ENCODE measurements around the gene RAD51AP1. TPM values are rescaled to one million over a fixed set of nuclear protein-coding genes. Genes with fewer than 3 reads are reported as not detected.

RAD51AP1 gene
- total RNA-seq, 2 donors from 2014 or later: 58.3 to 77.8 TPM

DNA sequence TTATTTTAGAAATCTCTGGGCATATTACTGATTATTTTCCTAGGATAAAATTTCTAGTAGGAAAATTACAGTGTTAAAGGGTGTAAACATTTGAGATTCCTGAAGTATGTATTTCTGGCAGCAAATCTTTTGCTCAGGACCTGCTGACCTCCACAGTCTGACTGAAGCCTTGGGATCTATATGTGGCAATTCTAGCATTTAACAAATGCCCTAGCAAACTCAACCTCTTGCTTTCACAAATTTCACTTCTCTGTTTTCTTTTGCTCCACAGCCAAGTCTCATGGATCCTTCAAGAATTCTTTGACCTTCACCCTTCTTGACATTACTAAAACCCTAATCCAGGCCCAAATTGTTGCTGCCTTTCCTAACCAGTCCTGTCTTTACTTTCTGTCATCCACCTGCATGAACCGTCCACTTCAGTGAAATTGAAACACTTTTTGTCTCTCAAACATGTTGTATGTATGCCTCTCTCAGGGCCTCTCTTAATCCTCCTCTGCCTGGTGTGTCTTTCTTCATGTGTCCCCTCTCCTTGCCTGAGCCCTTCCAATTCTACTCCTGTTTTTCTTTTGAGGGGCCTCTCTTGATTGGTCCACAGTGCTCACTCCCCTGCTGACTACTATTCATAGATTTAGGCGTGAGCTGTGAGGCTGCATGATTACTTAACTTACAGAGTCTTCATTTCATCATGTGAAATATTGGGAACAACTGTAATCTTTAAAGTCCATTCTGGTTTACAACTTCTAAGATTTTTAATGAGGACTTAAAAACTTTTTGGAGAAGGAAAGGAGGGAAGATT, 18.2 kb downstream of the RAD51AP1 start:
- Mint-ChIP-seq H3K4me1 (peaks cover 3% of the 10 kb centered on the region), H3K9me3 (no peaks in the 10 kb centered on the region), H3K27me3 (ENCODE audit: insufficient read depth) (peaks cover 3% of the 10 kb centered on the region), H3K27ac (no peak overlapping the region), H3K36me3 (ENCODE audit: low read depth) (peaks cover 17% of the 10 kb centered on the region), H3K4me3 (no peak overlapping the region)
- DNase-seq: no peak
- no peak for TF ChIP-seq CTCF (conservative IDR thresholded peaks at IDR 0.05)
- H3K4me3 ChIP-seq (ENCODE audit: low read length): no peak overlapping the region
- H3K4me1 ChIP-seq (ENCODE audit: control insufficient read depth, insufficient read depth, low read length): no peaks in the 10 kb centered on the region
- no peaks in the 10 kb centered on the region for H3K9me3 ChIP-seq (ENCODE audit: control insufficient read depth, low read length)
- H3K36me3 ChIP-seq (ENCODE audit: control insufficient read depth, insufficient read depth, low read length): peaks cover 57% of the 10 kb centered on the region
- WGBS, 2 experiments (ENCODE audit: insufficient coverage in 1 of 2, insufficient read length in 1 of 2): 88 to 91% methylated on average over 1 to 2 of the region's 2 CpGs
- no peak overlapping the region for H3K27ac ChIP-seq (ENCODE audit: low read depth, low read length)
- no peaks in the 10 kb centered on the region for H3K27me3 ChIP-seq (ENCODE audit: control insufficient read depth, insufficient read depth, low read length, poor library complexity, severe bottlenecking)
- H3K9ac ChIP-seq (ENCODE audit: extremely low read depth, low read length, poor library complexity, severe bottlenecking): no peak overlapping the region

GRCh38 chr12:4557586-4557985, 18.9 kb downstream of the RAD51AP1 start:
- H3K4me3 Mint-ChIP-seq: no peak overlapping the region
- WGBS, 2 experiments (ENCODE audit: insufficient coverage in 1 of 2, insufficient read length in 1 of 2): 93 to 94% methylated on average over 2 to 5 of the region's 5 CpGs
- H3K4me3 ChIP-seq (ENCODE audit: low read length): no peak overlapping the region
- no peaks in the 10 kb centered on the region for H3K9me3 ChIP-seq (ENCODE audit: control insufficient read depth, low read length)
- peaks cover 5% of the 10 kb centered on the region for H3K27me3 ChIP-seq (ENCODE audit: control insufficient read depth, insufficient read depth, low read length, poor library complexity, severe bottlenecking)
- H3K27ac Mint-ChIP-seq: no peak overlapping the region
- peaks cover 9% of the 10 kb centered on the region for H3K27me3 Mint-ChIP-seq (ENCODE audit: insufficient read depth)
- H3K36me3 ChIP-seq (ENCODE audit: control insufficient read depth, insufficient read depth, low read length): peaks cover 52% of the 10 kb centered on the region
- H3K4me1 ChIP-seq (ENCODE audit: control insufficient read depth, insufficient read depth, low read length): no peaks in the 10 kb centered on the region
- no peak overlapping the region for H3K9ac ChIP-seq (ENCODE audit: extremely low read depth, low read length, poor library complexity, severe bottlenecking)
- peaks cover 17% of the 10 kb centered on the region for H3K36me3 Mint-ChIP-seq (ENCODE audit: low read depth)
- H3K9me3 Mint-ChIP-seq: no peaks in the 10 kb centered on the region
- no peak overlapping the region for H3K27ac ChIP-seq (ENCODE audit: low read depth, low read length)
- H3K4me1 Mint-ChIP-seq: peaks cover 8% of the 10 kb centered on the region
- TF ChIP-seq CTCF (conservative IDR thresholded peaks at IDR 0.05): no peak
- no peak for DNase-seq

- H3K27me3 Mint-ChIP-seq (ENCODE audit: insufficient read depth): peaks cover 15% of the 10 kb centered on the region
- H3K9me3 Mint-ChIP-seq: no peaks in the 10 kb centered on the region
- Histone ChIP-seq H3K36me3 (ENCODE audit: control insufficient read depth, insufficient read depth, low read length) (peaks cover 49% of the 10 kb centered on the region), H3K4me3 (ENCODE audit: low read length) (no peak overlapping the region), H3K9me3 (ENCODE audit: control insufficient read depth, low read length) (no peaks in the 10 kb centered on the region), H3K27ac (ENCODE audit: low read depth, low read length) (no peak overlapping the region), H3K4me1 (ENCODE audit: control insufficient read depth, insufficient read depth, low read length) (no peaks in the 10 kb centered on the region), H3K9ac (ENCODE audit: extremely low read depth, low read length, poor library complexity, severe bottlenecking) (no peak overlapping the region), H3K27me3 (ENCODE audit: control insufficient read depth, insufficient read depth, low read length, poor library complexity, severe bottlenecking) (peaks cover 11% of the 10 kb centered on the region)
- peaks cover 8% of the 10 kb centered on the region for H3K4me1 Mint-ChIP-seq
- no peak overlapping the region for H3K4me3 Mint-ChIP-seq
- DNase-seq: no peak
- no peak for TF ChIP-seq CTCF (conservative IDR thresholded peaks at IDR 0.05)
- 100% methylated on average over 1 of the region's 2 CpGs; no CpG with 5 or more reads in 1 of the 2 experiments for WGBS, 2 experiments (ENCODE audit: insufficient coverage in 1 of 2, insufficient read length in 1 of 2)
- H3K27ac Mint-ChIP-seq: no peak overlapping the region
- H3K36me3 Mint-ChIP-seq (ENCODE audit: low read depth): peaks cover 15% of the 10 kb centered on the region
Observed at GRCh38 chr12:4558171-4558570, 19.5 kb downstream of the RAD51AP1 start.
